ENCODE data around the gene EFNA3.

The EFNA3 gene

DNA sequence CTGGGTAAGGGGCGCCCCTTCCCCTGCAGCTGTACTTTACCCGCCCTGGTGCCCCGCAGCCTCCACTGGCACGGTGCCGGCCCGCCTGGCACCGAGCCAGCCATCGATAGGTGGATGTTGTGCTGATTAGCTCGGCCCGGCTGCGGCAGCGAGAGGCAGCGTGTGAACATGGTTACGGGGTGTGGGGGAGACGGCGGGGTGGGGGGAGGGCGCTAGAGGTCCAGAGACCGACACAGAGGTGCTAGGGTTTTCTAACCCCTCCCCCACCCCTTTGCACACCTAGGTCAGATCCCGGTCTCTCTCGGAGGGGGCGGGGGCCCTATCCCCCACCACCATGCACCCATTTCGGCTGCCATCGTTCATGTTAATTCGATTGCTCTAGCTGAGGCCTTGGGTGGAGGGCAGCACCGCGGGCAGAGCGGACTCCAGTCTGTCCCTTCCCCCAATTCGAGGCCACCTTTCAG is 8.4 kb upstream of the EFNA3 start:
- DNase-seq, result no peak

- peak; percentile 96 for DNase-seq
Measured at GRCh38 chr1:155070721-155071569, 7.7 kb upstream of the EFNA3 start.

DNA sequence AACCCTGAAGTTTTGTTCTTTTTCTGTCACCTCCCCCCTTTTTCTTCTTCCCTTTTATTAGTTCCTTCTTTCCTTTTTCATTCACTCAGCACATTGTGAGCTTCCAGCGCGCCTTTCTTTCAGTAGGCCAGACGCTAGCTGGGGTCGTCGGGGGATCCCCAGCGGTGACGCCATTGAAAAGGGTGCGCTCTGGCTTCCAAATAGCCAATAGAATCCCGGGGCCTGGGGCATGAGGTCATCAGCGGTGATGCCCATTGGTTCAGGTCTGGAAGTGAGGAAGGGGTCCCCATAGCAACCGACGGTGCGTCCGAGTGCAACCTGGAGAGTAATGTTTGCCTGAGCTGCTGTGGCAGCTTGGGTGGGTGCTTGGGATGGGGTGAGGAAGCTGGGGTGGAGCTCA is 6.9 kb upstream of the EFNA3 start:
- DNase-seq, result no peak

GRCh38 chr1:155072531-155073289 is 5.9 kb upstream of the EFNA3 start:
- DNase-seq, result no peak

DNA sequence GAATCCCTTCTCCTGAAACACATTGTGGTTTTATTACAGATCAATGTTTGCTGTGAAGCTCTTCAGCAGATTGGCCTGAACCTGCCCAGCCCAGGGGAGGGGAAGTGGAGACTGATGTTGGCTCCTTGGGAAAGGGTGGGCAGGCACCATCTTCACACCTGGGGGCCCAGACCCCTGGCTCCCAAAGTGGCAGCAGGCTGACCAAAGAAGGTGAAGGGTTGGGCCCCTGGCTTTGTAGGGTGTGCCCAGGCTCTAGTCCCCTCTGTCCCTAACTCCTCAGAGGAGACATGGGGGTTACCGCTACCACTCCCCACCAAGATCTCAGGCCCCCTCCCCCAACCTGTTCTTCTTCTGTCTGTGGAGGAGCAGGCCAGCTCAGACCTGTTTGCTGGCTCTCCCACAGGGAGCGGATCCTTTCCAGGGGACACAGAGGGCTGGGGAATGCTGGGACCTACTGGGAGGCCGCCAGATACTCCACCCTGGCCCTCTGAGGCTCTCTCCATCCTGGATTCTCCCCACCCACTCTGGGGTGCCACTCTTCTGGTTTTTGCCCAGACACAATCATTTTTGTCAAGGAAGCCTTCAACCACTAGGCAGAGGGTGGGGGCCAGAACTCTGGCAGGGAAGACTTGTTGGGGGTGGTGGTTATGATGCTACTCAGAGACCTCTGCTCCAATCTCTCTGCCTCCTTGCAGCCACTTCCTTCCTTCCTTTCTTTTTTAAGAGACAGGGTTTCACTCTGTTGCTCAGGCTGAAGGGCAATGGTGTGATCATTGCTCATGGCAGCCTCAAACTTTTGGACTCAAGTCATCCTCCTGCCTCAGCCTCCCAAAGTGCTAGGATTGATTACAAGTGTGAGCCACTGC is 5.0 kb upstream of the EFNA3 start:
- no peak for DNase-seq

GRCh38 chr1:155075535-155075934 is 3.1 kb upstream of the EFNA3 start:
- DNase-seq, result no peak

DNA sequence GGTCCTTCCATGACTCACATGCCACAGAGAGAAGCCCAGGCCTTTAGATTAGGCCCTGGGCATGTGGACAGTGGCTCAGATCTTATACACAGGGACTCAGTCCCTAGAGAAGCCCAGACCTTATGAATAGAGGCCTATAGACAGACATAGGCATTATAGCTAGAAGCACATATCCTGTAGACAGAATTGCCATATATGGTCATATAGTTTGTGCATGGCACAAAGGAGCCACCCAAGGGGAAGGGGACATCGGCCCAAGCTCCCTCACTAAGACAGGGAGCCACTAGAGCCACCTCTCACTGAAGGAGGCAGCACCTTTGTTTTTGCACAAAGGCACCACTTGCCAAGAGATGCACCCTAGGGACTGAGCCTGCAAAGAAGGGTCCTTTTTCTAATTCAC is 2.3 kb upstream of the EFNA3 start:
- DNase-seq, result no peak

DNA sequence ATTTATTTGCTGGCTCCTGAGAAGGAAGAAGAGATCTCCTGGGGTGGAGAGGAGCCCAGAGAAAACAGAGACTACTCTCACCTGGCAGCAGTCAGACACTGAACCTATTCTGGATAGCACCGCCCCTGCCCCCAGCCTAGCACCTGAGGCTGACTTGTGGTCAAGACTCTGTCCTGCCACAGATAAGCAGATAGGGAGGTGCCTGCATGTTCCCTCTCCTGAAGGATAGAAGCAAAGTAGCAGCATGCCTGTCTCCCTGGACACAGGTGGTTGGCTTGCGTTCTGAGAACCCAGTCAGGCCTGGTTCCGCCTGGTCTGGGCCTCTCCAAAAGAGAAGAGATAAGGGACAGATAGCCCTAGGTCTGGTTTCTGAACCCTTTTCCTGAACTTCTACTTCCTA is 1.3 kb upstream of the EFNA3 start:
- DNase-seq, result no peak

GRCh38 chr1:155077758-155078445 is 735 bp upstream of the EFNA3 start:
- DNase-seq, result no peak

DNA sequence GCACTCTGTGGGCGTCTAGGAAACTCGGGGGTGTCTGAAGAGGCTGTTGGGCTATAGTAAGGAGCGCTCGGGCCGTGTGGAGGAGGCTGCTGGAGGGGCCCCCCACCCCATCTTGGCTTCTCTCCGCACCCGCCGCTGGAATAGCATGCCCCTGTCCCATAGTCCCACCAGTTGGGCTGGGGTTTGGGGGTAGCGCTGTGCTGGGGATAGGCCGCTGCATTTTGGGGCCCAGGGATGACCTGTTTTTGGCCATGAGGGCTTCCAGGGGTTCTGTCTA is 511 bp downstream of the EFNA3 start:
- no peak for DNase-seq

- DNase-seq, result no peak
Measured at GRCh38 chr1:155079487-155080311, 1.1 kb downstream of the EFNA3 start.

GRCh38 chr1:155080312-155081228 is 1.9 kb downstream of the EFNA3 start:
- peak; percentile 65 for DNase-seq

DNA sequence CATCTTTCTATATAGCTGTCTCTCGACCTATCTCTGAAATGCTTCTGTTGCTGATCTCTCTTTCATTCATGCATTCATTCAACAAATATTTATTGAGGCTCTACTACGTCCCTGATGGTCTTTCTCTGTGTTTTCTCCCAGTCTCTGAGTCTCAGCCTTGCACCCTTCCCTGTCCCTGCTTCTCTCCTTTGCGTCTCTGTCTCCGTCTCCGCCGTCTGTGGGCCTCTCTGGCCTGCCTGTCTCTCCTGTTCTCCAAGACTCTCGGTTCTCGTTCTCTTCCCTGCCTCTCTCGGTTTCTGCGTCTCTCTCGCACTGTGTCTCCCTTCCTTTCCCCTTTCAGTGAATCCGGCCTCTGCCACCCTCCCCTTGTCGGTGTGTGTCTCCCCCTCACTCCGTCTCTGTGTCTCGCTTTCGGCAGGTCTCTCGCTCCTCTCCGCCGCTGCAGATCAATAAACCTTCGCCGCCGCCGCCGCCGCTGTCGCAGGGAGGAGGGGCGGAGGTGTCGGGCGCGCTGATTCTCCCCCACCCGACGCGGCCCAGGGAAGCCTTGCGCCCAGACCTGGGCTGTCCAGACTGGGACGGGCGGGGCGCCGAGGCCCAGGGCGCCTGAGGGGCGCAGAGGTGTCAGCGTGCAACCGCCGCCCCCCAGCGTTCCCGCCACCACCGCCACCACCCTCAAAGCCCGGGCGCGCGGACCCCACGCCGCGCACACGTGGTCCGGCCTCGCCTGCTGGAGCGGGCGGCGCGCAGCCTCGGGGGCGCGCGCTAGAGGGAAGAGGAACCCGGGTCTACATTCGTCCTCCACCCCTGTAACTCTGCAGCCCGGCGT is 3.0 kb downstream of the EFNA3 start:
- DNase-seq, result no peak

DNA sequence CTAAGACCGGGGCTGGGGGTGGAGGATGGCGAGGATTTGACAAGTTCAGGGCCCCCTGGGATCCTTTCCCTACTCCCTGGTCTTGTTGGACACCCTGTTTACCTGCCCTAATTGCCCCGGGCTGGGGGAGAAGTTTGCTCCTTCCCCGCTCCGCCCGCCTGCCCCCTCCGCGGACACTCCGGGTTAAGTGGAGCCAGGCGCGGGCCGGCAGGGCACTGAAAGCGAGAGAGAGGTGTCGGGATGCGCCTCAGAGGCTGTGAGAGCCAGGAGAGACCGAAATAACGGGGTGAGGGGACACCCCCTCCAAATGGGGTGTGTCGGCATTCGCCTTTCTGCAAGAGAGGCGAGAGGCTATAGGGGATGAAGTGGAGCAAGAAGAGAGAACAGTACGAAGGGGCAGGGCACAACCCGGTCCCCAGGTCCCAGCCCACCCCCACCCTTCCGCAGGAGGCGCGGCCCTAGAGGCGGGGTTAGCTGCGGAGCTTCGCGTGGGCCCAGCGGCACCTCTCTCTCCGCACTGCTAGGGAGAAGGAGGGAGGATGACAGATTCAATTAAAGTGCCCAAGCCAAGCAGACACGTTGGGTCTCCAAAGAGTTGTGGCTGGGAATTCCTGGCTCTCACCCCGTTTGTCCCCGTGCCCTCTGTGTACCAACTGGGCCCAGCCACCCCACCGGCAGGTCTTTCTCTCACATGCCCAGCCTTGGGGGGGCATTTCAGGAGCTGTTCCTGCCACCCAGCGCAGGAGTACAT is 3.8 kb downstream of the EFNA3 start:
- no peak for DNase-seq

DNA sequence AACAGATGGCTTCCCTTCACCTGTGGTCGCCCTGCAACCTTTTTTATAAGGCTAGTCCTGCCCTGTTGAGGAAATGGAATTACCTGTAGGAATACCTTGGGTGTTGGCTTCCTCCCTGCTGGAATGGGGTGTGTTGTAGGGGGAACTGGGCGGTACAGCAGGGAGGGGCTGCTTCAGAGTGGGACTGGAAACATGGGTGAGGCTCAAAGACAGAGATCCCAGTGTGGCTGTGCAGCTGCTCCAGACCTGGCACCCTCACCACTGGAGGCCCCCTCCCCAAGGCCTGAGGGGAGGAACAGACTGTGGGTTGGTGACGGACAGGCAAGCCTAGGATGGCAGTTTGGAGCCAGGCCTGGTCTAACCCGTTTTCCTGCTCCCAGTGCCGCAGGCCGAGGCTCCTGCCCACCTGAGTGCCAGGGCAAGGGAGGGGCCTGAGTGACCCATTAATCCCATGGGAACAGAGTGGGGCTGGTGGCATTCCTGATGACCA is 4.5 kb downstream of the EFNA3 start:
- no peak for DNase-seq

GRCh38 chr1:155083865-155084721 is 5.5 kb downstream of the EFNA3 start:
- DNase-seq, result no peak

GRCh38 chr1:155084722-155085503 is 6.3 kb downstream of the EFNA3 start:
- DNase-seq, result peak; percentile 84
